AG04449 (cell line): Measurements from ENCODE around the gene UBE2D2.
"Not testable (repeated sequence)": the region's sequence is repeated elsewhere in the genome, so short reads cannot be mapped to it uniquely, and the experiment has no call there.

Source experiments
- CTCF ChIA-PET: fragments of 350-600 bp; formaldehyde crosslinking; extraction: SDS; loops from one replicate; lab custom pipeline; 2021; ENCODE audit warnings: antibody characterized with exemption; lab: Yijun Ruan, JAX
- POLR2A ChIA-PET: fragments of 400-600, 350-600 bp; formaldehyde crosslinking; extraction: SDS; loops from one replicate; lab custom pipeline; 2020; ENCODE audit warnings: antibody characterized with exemption, inconsistent platforms; lab: Yijun Ruan, JAX
- DNase-seq: peaks from one replicate; pipeline ENCODE4 v3.0.0-alpha.2; 2010; ENCODE audit warnings: low read depth, low spot score
- H3K4me3 ChIP-seq: 2 replicates; pipeline ENCODE4 v1.5.1; 2011; ENCODE audit warnings: low read depth, mild to moderate bottlenecking, control low read depth, low read length
- CTCF ChIP-seq: IDR thresholded peaks from one replicate; pipeline ENCODE4 v1.5.1; 2011; ENCODE audit warnings: mild to moderate bottlenecking, moderate library complexity, low read length, control low read depth, inconsistent platforms; ENCODE audit not compliant: insufficient read depth; ENCODE audit errors: missing control alignments

The UBE2D2 gene

GRCh38 chr5:139600336-139600949, 39.3 kb downstream of the UBE2D2 start:
- no peak for TF ChIP-seq CTCF
- ChIA-PET CTCF (interaction anchor here (0.6 to 4.2 kb wide), 6 partner anchors 10 to 165 kb away, joined by 3 to 24 read pairs (median 4); no protein-coding TSS in a partner anchor), POLR2A (interaction anchor here (0.9 kb wide), 1 partner anchor 40 kb away, joined by 3 read pairs; no protein-coding TSS in a partner anchor)

GRCh38 chr5:139601429-139601828, 40.3 kb downstream of the UBE2D2 start:
- DNase-seq: no peak
- POLR2A ChIA-PET: no interaction called here
- H3K4me3 ChIP-seq: no peak overlapping the region
- CTCF ChIA-PET: interaction anchor here (1.1 to 1.5 kb wide), 4 partner anchors 12 to 32 kb away, joined by 3 read pairs; no protein-coding TSS in a partner anchor
- no peak for TF ChIP-seq CTCF

More at GRCh38 chr5:139600336-139600949, 39.3 kb downstream of the UBE2D2 start:
- H3K4me3 ChIP-seq: no peak overlapping the region
- no peak for DNase-seq

- DNase-seq, POLR2A ChIA-PET, H3K4me3 ChIP-seq: not testable (repeated sequence)
- CTCF ChIA-PET: interaction anchor here (1.1 to 1.3 kb wide), 3 partner anchors 13 to 32 kb away, joined by 3 read pairs; no protein-coding TSS in a partner anchor
Measured at GRCh38 chr5:139601948-139602347, 40.8 kb downstream of the UBE2D2 start.

GRCh38 chr5:139605887-139606286, 44.7 kb downstream of the UBE2D2 start:
- no peak for TF ChIP-seq CTCF
- CTCF ChIA-PET: interaction anchor here (0.6 to 1.5 kb wide), 3 partner anchors 15 to 185 kb away, joined by 3 to 5 read pairs (median 3); no protein-coding TSS in a partner anchor
- POLR2A ChIA-PET: no interaction called here
- H3K4me3 ChIP-seq: no peak overlapping the region
- DNase-seq: no peak

GRCh38 chr5:139611703-139612584, 50.8 kb downstream of the UBE2D2 start:
- no peak for TF ChIP-seq CTCF

GRCh38 chr5:139619861-139620260, 58.7 kb downstream of the UBE2D2 start:
- TF ChIP-seq CTCF: no peak
- ChIA-PET POLR2A (no interaction called here), CTCF (interaction anchor here (1.1 to 5.6 kb wide), 4 partner anchors 13 to 156 kb away, joined by 3 to 35 read pairs (median 4); no protein-coding TSS in a partner anchor)
- no peak for DNase-seq
- no peak overlapping the region for H3K4me3 ChIP-seq

More at GRCh38 chr5:139611703-139612584, 50.8 kb downstream of the UBE2D2 start:
- H3K4me3 ChIP-seq: no peak overlapping the region
- DNase-seq: no peak
- POLR2A ChIA-PET: no interaction called here
- CTCF ChIA-PET: interaction anchor here (1.2 to 4.3 kb wide), 5 partner anchors 8 to 189 kb away, joined by 3 to 32 read pairs (median 5); no protein-coding TSS in a partner anchor

- H3K4me3 ChIP-seq, DNase-seq, POLR2A ChIA-PET: not testable (repeated sequence)
- CTCF ChIA-PET: interaction anchor here (2.0 to 3.6 kb wide), 3 partner anchors 11 to 140 kb away, joined by 6 to 37 read pairs (median 13); no protein-coding TSS in a partner anchor
Measured at GRCh38 chr5:139625398-139625797, 64.3 kb downstream of the UBE2D2 start.
